ENCODE results near the gene PCSK6.

DNA sequence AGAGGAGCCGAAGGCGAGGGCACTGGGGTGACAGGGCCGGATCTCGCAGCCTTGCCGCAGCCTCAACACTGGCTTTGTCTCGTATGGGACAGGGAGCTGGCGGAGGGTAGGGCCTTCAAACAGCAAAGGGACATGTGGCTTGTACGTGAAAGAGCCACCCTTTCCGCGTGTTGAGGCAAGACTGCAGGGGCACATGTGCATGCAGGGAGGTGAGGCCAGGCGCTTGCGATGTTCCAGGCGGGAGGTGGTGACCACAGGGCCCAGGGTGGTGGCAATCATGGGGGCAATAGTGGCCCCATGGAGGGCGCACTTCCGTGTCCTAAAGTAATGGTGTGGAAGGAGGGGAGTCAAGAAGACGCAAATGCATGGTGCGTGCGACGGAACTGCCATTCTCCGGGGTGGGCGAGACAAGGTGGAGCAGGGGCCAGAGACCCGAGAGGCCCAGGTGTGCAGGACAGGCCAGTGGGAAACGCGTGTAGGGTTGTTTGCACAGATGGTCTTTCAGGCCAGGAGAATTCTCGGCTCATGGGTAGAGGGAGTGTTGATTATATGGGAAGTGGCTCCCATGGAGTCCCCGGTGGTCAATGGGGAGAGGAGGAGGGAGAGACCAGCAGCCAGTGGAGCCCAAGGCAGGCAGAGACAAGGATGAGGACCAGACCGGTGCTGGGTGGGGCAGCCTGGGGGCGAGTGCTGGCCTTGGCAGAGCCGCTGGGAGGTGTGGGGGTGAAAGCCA, 45.8 kb upstream of the PCSK6 start:
- TF ChIP-seq POLR2A (IDR thresholded peaks at IDR 0.05): no peak
- TF ChIP-seq, protein P1, sequence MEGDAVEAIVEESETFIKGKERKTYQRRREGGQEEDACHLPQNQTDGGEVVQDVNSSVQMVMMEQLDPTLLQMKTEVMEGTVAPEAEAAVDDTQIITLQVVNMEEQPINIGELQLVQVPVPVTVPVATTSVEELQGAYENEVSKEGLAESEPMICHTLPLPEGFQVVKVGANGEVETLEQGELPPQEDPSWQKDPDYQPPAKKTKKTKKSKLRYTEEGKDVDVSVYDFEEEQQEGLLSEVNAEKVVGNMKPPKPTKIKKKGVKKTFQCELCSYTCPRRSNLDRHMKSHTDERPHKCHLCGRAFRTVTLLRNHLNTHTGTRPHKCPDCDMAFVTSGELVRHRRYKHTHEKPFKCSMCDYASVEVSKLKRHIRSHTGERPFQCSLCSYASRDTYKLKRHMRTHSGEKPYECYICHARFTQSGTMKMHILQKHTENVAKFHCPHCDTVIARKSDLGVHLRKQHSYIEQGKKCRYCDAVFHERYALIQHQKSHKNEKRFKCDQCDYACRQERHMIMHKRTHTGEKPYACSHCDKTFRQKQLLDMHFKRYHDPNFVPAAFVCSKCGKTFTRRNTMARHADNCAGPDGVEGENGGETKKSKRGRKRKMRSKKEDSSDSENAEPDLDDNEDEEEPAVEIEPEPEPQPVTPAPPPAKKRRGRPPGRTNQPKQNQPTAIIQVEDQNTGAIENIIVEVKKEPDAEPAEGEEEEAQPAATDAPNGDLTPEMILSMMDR (IDR thresholded peaks at IDR 0.05): no peak
- no peak for TF ChIP-seq POLR2AphosphoS5 (IDR thresholded peaks at IDR 0.05)
- TF ChIP-seq EP300 (IDR thresholded peaks at IDR 0.05): no peak

Data from gastroesophageal sphincter (tissue), 3 donors.